Testis (tissue), 2 donors: Measurements from ENCODE around the gene PNMA8C.

Source experiments
- CTCF ChIP-seq, 3 experiments: fragments of 450-650 bp in 2 of 3; fragments of 200-600 bp in 1 of 3; sonication (generic) in 1 of 3; IDR thresholded peaks; one replicate each; pipeline ENCODE4 v1.5.1; 2016 to 2019; ENCODE audit warnings: antibody characterized with exemption in 3 of 3, mild to moderate bottlenecking in 2 of 3, moderate library complexity in 1 of 3
- POLR2A ChIP-seq: fragments of 450-650 bp; IDR thresholded peaks from one replicate; pipeline ENCODE4 v1.6.1; 2017; ENCODE audit warnings: antibody characterized with exemption, mild to moderate bottlenecking, moderate library complexity

- TF ChIP-seq CTCF (IDR thresholded peaks at IDR 0.05) (no peak), POLR2A (no peak)
Measured at GRCh38 chr19:46423188-46423587, 5.5 kb downstream of the PNMA8C start.
